HUDEP-2 (cell line): ENCODE data around the gene FEZF2.

Source experiments
- DNase-seq, 76 experiments: peaks; one replicate each; lab custom pipeline; 2025; ENCODE audit not compliant: unreplicated experiment in 76 of 76; lab: John Stamatoyannopoulos, UW

The FEZF2 gene

DNA sequence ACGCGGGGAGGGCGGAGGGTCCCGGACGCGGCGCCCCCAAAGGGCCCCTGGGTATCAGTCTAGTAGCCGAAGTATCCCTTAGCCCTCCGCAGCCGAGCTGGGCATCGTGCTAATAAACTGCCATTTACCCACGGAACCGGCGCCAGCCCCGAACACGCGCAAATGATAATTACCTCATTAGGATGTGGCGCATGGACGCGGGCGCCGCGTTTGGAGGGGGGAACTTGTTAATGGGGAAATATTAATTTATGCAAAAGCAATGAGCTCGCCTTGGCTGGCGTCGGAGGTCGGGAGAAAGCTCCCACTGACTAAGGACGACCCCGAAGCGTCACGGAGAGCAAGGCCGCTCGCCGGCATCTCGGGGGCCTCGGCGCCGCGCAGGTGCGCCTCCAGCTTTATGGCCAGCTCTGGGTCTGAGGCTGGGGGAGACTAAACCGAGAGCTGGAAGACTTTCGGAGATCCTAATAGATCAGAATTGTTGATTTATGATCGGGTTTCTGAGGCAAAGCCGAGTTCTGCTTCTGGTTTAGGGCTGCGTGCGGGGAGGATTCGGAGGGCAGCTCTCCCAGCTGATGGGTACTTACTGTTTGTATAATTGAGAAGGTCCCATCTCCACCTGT is 474 bp upstream of the FEZF2 start:
- DNase-seq: no peak

DNA sequence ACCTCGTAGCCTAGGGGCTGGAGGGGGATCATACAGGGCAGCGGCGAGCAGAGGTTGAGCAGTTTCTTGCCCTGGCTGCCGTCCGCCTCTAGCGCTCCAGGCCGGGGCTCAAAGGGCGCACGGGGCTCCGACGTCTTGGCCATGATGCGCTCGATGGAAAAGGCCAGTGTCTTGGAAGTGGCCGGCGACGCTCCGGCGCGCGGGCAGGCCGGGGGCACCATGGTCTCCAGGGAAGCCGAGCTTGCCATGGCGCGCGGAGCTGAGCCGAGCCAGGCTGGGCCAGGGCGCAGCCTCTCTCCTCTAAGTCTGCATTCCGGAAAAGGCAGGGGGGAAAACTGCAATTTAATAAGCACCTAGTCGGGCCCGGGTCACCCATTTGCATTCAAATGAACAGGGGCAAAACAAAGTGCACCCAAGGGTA is 719 bp downstream of the FEZF2 start:
- no peak for DNase-seq

DNA sequence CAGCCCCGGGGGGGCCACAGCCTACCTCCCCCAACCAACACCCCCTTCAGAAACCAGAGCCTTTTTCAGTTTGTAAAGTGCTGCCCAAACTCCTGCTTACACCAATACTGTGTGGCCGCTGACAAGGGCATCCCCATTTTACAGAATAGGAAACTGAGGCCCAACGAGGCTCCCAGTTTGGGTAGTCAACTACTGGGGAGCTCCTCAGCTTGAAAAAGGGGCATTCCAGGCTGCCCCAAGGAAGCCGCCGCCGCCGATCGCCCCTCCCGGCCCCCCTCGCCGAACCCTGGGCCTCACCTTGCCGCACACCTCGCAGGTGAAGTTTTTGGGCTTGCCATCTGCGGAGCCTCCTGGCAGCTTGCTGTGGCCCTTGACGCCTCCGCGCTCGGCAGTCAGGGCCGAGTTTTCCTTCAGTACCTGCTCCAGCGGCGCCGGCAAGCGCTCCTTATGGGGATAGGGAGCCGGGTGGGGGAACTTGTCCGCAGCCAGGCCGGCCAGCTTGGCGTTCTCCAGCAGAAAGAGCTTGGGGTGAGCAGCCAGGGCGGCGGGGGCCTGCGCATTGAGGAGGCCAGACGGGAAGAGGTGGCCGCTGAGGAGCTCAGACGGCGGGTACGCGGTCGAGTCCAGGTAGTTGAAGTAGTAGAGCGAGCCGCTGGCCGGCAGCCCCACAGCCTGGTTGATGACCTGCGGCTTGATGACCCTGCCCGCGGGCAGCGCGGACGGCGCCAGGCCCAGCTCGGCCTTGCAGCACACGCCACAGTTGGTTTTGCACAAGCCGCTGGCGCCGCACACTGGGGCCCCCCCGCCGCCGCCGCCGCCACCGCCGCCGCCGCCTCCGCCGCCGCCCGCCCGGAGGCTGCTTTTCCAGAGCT is 1.4 kb downstream of the FEZF2 start:
- DNase-seq: no peak

DNA sequence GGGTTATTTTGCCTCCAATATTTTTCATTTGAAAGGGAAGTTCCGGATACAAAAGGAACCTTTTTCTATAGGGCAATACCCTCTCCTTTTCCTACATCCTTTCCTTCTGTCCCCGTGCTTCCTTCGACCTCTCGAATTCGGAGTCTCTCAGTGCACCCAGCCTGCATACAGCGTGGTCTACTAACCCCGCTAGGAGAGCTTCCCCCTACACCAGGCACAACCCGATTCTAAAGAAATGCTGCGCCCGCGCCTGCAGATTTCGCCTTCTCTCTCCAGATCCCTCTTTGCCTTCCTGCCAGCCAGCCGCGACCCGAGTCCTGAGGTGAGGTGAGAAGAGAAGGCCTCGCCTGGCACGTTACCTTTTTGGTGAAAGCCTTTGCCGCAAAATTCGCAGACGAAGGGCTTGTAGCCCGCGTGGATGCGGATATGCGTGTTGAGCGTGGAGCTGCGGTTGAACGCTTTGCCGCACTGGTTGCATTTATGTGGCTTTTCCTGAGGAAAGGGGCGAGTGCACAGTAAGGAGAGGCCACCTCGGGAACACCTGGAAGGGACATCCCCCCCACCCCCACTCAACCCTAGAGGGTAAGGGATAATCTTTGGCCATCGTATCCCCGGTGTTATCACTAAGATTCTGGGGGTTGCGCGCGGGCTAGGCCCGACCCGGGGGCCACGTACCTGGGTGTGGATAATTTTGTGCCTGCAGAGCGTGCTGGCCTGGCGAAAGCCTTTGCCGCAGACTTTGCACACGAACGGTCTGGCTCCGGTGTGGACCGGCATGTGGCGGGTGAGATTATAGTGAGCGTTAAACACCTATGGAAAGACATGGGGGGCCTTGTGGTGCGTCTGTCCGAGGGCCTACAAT is 2.3 kb downstream of the FEZF2 start:
- no peak for DNase-seq

DNA sequence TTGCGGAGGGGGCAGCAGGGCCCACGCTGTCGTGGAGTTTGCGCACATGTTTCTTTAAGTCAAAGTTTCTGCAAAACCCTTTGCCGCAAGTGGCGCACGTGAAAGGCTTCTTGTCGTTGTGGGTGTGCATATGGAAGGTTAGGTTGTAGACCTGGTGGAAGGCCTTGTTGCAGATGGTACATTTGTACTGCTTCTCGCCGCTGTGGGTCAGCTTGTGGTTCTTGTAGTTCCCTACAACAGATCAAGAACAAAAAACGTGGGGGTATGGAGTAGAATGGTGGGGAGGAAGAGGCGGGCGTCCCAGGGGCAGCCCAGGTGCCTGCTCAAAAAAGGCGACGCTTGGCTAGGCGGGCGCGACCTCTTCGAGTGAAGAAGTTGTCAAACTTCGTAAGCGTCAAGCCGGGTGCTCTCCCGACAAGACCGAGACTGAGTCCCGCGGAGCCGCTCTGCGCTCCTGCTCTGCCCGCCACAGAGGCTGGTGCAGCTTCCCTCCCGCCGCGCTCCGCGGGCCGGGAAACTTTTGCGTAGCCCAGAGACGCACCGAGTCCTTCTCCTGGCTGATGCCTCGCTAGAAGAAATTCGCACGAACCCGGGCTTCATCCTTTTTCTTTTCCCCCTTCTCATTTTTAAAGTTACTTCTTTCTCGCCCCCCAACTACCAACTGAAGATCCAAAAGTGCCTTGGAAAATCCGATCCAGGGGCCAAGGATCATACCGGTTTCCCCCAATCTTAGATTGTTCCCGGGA is 3.1 kb downstream of the FEZF2 start:
- no peak for DNase-seq

DNA sequence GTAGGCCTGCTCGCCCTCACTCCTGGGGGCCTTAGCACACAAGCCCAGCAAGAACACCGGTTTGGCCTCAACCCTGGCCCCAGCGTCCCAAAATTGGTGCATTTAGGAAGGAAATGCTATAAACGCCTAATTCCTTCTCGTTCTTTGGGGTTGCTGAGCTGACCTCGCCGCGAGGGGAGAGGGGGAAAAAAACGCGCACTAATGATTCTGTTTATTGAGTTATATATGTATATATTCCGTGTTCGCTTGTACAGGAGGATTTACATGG is 3.9 kb downstream of the FEZF2 start:
- no peak for DNase-seq

DNA sequence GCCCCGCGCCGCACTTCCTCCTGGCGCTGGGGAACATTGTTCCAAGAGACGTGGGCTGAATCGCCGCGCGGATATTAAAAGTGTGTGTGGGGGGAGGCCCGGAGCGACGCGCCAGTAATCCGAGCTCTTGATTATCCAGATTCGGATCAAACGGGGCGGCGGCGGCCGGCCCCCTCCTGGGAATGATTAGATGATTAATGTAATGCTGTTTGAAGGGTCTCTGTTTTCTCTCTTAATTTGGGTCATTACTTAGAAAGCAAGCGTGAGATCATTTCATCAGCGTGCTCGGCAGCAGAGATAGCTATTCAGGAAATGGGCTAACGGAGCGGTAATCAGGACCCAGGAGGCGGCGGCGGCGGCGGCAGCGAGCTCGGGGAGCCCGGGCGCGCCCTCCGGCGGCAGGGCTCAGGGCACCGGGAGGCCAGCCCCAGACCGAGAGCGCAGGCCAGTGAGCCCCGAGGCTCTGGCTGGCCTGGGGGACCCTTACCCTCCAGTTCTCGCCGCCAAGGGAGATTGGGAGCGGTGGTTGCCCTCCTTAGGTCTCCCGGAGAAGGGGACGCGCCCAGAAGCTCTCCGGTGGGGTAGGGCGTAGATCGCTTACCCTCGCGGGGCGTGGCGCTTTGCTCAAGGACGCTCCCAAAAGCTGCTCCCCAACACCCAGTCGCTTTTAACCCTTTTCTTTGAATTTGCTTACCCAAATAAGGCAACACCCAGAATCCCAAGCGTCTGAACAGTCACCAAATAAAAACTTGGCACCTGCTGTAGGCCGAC is 4.5 kb downstream of the FEZF2 start:
- DNase-seq: peak in 6 of 76 experiments; percentile 1 to 11 (median 2)

DNA sequence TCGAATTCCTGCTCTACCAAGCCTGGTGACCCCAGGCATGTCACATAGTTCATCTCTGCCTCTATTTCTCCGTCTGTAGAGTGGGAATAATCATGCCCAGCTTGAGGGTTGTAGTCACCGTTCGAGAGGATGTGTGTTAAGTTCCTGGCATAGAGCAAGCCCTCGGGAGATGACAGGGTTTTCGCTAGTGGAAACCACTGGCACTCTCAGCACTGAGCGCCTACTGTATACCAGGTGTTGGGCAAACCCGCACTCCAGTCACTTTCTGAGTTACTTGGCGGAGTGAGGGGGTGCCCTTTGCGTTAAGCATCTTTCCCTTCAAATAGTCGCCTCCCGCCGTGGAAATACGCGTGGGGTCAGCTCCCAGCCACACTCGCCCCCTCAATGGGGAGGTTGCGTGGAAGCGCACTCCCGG is 5.1 kb downstream of the FEZF2 start:
- DNase-seq: no peak

DNA sequence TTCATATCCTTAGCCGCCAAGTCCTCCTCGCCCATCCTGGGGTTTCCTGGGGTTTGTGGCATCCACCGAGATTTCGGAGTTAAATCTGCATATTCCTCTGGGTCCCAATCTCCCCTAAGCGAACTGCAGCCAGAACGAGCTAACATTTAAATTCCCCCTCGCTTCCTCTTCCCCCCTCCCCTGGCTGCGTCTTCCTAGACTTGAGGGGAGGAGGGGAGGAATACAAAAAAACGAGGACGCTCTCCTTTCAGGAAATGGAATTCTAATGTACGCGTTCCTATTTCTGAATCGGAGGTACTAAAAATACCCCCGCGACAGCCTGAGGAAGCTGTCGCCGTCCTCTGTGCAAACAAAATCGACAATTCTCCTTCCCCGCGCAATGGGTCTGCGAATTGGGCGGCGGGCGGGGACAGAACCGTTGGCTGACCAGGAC is 5.6 kb downstream of the FEZF2 start:
- DNase-seq: no peak

DNA sequence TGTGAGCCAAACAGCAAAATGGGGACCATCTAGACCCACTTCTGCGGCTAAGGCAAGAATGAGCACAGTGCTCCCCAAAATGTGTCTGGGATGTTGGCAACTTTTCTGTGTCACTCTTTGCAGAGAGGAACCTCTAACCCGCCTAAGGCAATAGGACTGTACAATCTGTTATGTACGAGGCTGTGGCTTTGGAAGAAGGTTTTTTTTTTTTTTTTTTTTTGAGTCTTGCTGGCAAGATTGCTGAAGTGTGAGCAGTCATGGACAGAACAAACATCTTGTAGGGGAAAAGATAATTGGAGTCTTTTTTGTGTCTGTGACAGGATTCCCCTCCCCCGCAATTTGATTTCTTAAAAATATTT is 7.2 kb downstream of the FEZF2 start:
- DNase-seq: no peak

DNA sequence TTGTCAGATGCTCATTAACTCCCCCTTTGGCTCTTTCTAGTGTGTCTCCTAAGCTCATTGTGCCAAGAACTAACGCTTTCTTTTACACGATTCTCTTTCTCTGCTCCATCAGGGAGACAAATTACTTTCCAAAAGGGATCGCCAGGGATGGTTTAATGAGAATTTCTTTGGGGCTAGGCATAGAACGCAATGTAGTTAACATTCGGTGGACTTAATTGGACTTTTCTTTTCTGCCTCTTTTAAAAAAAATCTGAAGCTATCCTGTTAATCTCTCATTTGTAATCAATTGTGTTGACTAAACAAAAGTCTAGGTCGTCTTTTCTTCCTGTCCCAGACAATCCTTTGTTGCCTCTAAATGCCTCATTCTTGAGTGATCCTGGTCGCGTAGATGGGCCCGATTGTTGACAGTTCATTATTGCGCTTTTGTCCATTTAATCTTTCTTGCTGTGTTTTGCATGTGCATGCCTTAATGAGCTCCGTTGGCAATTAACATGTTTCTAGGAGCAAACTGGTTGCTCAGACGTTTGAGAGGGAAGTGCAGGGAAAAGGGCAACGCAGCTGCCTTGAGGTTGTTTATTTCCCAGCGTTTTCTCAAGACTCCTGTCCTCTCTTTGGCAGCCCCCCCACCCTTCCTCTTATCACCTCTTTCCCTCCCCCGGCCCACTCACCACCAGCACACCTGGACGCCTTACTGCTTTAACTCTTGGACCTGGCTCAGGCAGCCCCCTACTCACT is 7.8 kb downstream of the FEZF2 start:
- DNase-seq: no peak

DNA sequence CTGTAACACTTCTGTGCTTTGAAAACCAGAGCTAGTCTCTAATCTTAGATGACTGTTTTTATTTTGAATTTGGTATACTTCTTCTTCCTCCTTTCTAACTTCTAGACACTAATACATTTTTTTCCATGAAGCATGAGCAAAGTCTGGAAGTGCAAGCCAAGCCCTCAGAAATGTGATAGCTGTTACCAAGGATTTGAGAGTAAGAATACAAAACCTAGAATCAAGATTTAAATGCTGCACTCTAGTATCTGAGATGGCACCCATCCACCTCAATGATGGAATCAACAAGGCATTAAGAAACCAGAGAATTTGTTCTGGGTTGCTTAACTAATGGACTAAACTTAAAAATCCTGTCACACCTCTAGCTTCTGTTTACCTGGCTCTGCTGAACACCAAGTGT is 9.2 kb downstream of the FEZF2 start:
- no peak for DNase-seq

DNA sequence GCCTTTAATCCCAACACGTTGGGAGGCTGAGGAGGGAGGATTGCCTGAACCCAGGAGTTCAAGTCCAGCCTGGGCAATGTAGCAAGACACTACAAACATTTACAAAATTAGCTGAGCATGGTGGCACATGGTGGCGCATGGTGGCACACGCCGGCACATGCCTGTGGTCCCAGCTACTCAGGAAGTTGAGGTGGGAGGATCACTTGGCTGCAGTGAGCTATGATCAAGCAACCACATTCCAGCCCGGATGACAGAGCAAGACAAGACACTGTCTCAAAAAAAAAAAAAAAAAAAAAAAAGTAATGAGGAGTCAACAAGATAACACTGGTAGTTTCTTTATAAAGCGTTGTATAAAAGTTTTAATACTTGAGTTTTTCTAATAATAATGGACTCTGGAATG is 10.1 kb downstream of the FEZF2 start:
- DNase-seq: no peak

DNA sequence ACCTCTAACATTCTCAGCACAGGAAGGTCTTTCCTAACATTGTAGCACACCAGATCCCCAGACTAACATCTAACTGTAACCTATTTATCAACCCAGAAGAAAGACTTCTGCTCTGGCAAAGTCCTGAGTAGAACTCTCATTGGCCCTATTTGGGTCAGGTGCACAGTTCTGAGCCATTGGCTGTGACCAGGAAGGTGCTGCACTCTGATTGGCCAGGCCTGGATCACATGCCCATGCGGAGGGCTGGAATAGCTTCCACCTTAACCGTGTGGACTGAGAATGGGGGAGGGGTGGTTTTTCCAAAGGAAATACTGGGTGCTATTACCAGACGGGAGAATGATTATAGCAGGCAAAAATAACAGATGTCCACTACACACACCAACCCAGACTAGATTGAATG is 11.5 kb downstream of the FEZF2 start:
- DNase-seq: no peak

DNA sequence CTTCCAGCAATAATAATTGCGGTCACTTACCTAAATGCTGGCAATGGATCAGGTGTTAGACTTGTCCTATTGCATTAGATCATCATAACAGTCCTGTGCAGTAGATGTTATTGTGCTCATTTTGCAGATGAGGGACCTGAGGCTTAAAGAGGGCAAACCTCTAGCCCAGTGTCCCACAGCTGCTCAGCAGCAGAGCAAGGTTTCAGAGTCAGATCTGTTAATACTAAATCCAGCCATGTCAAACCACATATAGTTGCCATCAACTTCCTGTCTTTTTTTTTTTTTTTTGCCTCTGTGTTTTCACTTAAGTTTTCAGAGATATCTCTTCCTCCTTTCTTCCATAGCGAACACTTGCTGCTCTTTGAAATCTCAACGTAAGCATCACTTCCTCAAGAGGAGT is 12.1 kb downstream of the FEZF2 start:
- DNase-seq: no peak

DNA sequence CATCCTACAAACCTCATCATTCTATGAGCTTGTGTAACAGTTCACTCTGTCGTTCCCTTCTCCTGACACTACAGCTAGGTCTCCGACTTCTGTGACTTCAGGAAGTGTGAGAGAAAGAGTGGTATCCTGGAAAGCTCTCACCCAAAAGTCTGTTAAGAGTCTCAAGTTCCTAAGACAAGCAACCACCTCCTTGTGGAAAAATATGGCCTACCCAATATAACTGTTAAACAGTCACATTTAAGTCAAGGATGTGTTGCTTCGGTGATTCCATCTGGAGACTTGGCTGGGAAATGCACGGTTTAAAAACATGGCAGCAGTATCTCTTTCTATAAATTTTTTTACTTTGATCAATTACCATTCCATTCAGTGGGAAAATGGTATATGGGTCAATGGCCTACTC is 13.8 kb downstream of the FEZF2 start:
- no peak for DNase-seq

DNA sequence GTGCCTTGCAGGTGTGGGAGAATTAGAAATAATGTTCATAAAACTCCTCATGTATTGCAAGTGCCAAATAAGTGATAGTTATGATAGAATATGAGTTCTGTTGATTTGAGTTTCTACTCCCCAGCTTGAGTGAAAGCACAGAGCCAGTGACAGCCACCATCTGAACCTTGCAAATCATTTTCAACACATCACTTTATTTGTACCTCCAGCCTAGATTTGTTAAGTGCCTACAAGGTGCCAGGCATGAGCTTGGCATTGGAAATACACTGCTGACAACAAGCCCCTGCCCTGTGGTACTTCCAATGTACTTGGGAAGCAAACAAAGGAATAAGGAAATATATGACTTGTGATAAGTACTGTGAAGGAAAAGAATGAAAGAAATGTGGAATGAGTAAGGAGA is 17.0 kb downstream of the FEZF2 start:
- DNase-seq: no peak

DNA sequence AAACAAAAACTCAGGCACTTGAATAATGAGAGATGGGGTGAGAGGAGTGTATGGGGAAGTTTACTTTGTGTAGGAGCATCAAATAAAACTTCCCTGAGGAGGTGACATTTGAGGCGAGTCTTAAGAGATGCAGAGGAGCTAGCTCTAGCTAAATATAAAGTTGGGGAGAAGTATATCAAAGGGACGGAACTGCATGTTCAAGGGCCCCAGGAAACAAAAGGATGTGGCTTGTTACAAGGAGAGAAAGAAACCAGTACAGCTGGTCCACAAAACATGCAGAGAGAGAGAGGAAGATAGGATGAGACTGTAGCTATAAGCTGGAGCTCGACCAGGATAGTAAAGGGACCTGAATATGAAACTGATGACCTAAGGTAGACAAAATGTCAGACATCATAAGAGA is 17.6 kb downstream of the FEZF2 start:
- no peak for DNase-seq

DNA sequence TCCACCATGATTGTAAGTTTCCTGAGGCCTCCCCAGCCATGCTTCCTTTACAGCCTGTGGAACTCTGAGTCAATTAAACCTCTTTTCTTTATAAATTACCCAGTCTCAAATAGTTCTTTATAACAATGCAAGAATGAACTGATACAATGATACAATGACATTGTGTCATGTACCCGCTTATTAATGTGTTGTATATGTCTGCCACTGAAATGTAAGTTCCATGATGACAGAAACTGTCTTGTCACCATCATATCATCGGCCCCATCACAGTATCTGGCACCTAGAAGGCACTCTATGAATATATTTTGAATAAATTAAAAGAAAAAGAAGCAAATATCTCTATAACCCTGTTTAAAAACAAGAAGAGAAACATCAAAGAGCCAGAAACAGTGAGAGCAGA is 29.6 kb downstream of the FEZF2 start:
- DNase-seq: no peak

DNA sequence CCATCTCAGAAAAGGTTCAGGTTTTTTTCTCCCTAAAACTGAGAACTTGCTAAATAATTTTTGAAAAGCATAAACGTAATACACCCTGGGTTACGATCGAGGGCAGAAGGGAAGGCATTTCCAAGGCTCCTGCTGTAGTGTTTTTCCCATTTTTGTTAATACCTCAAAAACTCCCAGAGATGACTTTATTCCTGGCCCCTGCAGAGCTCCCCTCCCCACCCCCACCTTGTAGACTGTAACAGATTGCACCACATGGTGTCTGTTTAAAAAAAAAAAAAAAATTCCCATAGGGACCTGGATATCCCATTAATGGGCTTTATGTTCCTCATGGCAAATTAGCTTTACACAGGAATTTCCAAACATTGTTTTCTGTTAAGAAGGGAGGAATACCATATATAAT is 38.2 kb downstream of the FEZF2 start:
- no peak for DNase-seq
